ENCODE results near the gene EPB41.
"Not testable (repeated sequence)": the region's sequence is repeated elsewhere in the genome, so short reads cannot be mapped to it uniquely, and the experiment has no call there.

Gene EPB41

DNA sequence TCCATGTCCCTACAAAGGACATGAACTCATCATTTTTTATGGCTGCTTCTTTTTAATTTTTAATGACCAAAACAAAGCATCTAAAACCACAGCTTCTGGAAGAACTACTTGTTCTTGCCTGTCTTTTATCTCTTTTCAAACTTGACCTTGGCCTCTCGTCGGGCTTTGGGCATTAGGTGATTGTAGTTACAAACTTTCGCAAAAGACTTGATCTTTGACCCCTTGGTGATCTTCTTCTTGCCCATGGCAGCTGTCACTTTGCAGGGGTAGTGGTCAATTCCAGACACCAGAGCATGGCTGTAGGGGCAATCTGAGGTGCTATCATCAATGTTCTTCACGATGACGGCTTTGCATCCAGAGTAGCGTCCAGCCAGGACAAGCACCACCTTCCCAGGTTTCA lies 67.8 kb downstream of the EPB41 start:
- DNase-seq: no peak

DNA sequence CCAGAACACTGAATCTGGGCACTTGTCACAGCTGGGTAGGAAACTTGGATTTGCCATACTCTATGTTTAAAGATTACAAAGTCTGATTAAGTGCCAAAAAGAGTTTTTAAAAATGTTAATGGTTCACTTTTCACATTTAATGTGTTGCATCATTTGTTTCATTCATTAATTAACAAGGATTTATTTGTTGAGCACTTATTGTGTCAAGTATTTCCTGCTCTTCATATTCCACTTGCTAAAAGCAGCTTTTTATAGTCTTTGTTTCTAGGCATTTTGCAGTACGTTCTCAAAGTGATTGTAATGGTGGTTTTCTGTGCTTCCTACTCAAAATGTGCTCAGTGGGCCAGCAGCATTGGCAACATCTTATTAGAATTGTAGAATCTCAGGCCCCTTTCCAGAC lies 68.7 kb downstream of the EPB41 start:
- DNase-seq: no peak

DNA sequence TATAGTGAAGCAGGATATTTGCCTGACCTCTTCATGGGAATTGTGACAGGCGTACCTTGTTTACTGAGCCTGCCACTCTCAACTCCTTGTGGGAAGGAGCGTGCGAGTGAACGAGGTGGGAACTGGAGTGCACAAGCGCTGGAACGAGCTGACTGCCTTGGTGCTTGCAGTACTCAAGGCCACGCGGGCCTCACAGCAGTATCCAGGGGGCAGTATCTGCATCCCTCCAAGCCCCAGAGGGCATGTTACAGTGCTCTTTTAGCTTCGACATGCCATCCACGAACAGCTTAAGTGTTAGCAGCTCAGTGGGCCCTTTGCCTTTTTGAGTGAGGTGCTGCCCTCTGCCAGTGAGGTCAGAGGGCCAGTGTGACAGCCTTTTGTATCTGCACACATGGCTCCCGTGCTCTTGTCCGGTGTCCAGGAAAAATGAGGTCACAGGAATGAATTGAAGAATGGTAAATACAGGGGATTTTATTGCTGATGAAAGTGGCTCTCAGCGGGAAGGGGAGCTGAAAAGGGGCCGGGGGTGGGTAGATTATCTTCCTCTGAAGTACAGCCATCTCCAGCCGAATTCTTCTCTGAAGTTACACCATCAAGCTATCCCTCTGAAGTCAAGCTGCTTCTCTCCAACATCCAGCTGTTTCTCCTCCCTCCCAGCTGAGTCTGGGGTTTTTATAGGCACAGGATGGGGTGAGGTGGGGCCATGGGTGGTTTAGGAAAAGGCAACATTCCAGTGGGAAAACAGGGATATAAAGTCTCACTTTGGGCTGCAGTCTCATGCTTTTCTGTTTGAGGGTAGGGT lies 69.3 kb downstream of the EPB41 start:
- no peak for DNase-seq

DNA sequence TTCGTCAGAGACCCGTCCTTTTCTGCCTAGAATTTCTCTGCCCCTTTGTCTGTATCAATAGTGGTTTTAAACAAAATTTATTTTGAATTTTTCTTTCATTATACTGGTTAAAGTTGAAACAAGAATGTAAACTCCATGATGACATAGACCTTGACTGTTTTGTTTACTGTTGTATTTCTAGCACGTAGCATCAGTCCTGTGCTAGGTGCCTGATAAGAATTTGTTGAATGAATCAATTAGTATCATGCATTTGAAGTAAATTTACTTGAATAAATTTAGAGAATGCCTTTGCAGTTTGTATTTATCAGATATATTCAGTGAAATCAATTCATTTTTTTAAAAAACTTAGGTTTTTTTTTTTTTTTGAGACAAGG lies 69.9 kb downstream of the EPB41 start:
- DNase-seq: no peak

DNA sequence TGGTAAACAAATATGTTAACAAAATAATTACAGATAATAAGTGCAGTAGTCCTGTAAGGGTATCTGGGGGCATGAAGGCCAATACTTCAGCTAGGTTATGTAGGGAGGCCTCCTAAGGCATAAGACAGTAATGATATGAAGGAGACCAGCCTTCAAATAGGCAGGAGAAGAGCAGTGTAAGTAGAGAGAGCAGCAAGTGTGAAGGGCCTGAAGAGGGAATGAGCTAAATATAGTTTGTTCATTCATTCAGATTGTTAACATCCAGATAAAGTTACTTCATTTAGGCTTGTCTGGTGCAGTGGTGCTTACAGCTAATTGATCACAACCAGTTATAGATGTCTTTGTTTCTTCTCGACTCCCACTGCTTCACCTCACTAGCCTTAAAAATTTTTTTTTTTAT lies 71.1 kb downstream of the EPB41 start:
- no peak for DNase-seq

- DNase-seq: no peak
Observed at GRCh38 chr1:28986306-28986910, 72.0 kb downstream of the EPB41 start.

GRCh38 chr1:29002792-29003191 lies 88.4 kb downstream of the EPB41 start:
- DNase-seq: no peak

GRCh38 chr1:29004288-29004687 lies 89.9 kb downstream of the EPB41 start:
- DNase-seq: no peak

GRCh38 chr1:29004798-29005197 lies 90.4 kb downstream of the EPB41 start:
- DNase-seq: no peak

DNA sequence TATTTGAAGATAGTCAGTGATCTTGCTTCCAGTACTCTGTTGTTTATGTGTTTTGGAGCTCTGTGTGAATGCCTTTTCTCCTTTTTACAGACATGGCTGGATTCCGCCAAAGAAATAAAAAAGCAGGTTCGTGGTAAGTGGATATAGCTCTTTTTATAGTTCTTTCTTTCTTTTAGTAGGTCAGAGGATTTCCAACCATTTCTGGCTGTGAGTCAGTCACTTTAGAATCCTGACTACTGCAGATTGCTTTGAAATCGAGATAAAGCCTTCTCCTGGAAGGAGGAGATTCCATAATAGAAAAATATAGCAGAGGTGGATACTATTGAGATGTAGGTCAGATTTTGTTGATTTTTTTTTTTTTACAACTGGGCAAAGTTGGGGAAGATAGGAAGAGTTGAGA lies 97.4 kb downstream of the EPB41 start:
- no peak for DNase-seq

- DNase-seq: no peak
Observed at GRCh38 chr1:29017235-29017634, 102.9 kb downstream of the EPB41 start.

DNA sequence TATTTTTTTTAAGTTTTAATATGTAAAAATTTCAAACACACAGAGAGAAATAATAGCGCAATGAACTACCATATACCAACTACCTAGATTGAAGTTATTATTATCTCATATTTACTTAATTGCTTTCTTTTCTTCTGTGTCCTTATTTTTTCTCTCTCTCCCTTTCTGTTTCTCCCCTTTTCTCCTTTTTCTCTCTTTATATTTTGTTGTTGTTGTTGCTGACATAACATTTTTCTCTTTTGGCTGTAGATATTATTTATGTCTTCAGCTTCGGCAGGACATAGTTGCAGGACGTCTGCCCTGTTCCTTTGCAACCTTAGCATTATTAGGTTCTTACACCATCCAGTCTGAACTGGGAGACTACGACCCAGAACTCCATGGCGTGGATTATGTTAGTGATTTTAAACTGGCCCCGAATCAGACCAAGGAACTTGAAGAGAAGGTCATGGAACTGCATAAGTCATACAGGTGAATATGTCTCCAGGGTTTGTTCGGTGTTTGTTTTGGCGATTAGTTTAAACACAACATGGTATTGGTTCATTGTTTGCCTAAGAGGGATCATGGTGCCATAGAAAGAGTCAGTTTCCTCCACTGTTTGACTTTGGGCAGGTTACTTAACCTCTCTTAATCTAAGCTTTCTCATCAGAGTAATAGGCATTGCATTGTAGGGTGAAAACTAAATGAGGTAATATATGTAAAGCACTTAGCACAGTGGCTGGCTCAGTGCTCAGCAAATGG lies 103.8 kb downstream of the EPB41 start:
- DNase-seq: no peak

DNA sequence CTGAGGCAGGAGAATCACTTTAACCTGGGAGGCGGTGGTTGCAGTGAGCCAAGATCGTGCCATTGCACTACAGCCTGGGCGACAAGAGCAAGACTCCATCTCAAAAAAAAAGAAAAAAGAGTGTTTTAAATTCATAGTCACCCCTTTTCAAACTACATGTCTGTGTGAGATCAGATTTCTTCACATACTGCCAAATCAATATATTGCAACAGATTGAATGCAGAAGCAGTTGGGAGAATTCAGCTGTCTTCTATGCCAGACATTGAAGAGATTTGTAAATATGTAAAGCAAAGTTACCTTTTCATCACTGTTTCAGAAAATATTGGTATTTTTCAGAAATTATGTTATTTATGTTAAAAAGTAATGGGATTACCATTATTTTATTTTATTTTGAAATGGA lies 108.3 kb downstream of the EPB41 start:
- no peak for DNase-seq

GRCh38 chr1:29029667-29030066 lies 115.3 kb downstream of the EPB41 start:
- no peak for DNase-seq

DNA sequence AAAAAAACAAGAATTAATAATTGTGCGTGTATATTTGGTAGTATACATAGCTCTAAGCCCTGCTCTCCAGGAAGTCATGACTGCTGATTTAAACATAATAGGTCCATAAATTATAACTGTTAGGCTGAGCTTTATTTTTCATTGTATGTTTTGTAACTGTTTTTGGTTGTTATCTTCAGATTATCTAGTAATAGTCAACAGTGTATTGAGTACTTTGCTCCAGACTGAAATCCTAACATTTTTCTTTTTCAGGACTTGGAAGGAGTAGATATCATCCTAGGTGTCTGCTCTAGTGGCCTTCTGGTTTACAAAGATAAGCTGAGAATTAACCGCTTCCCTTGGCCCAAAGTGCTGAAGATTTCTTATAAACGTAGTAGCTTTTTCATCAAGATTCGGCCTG lies 118.5 kb downstream of the EPB41 start:
- no peak for DNase-seq

GRCh38 chr1:29033829-29034466 lies 119.6 kb downstream of the EPB41 start:
- DNase-seq: peak; percentile 31

- no peak for DNase-seq
Observed at GRCh38 chr1:29043274-29043965, 129.1 kb downstream of the EPB41 start.

DNA sequence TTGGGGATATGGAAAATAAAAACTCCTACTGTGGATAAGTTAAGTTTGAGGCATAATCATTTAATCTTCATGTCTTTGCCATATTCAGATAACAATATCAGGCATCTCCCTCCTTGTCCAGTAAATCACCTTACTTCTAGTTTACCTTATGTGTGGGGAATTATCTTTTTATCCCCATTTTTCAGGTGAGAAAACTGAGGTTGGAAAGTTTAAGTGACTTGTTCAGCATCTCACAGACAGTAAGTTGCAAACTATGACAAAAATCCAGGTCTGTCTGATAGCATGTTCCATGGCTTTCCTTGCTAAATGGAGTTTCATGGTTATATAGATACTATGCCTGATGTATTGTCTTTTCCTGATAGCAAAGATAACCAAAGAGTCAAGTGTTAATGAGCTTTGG lies 129.6 kb downstream of the EPB41 start:
- no peak for DNase-seq

GRCh38 chr1:29045663-29046062 lies 131.3 kb downstream of the EPB41 start:
- DNase-seq: not testable (repeated sequence)

GRCh38 chr1:29047142-29047541 lies 132.8 kb downstream of the EPB41 start:
- no peak for DNase-seq

GRCh38 chr1:29050166-29050565 lies 135.8 kb downstream of the EPB41 start:
- no peak for DNase-seq

DNA sequence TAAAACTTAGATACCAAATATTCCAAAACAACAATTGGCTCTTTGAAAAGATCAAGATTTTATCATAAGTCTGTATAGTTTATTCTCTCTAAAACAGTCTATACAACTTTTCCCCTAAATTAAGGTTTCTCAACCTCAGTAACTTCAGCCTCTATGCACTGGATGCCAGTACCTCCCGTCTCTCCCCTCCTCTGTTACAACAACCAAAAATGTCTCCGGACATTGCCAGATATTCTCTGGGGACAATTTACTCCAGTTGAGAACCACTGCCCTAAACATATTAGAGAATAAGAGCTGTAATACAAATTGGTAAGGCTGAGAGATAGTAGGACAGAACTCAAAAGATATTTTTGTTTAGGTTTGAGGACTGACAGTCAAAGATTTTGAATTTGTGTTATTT lies 137.7 kb downstream of the EPB41 start:
- DNase-seq: no peak

- no peak for DNase-seq
Observed at GRCh38 chr1:29052941-29053340, 138.6 kb downstream of the EPB41 start.

All from NCI-H510A treated with DMSO at 0.1 percent for 48 hours (cell line).